ENCODE measurements around the gene ANKRD12.

The ANKRD12 gene

DNA sequence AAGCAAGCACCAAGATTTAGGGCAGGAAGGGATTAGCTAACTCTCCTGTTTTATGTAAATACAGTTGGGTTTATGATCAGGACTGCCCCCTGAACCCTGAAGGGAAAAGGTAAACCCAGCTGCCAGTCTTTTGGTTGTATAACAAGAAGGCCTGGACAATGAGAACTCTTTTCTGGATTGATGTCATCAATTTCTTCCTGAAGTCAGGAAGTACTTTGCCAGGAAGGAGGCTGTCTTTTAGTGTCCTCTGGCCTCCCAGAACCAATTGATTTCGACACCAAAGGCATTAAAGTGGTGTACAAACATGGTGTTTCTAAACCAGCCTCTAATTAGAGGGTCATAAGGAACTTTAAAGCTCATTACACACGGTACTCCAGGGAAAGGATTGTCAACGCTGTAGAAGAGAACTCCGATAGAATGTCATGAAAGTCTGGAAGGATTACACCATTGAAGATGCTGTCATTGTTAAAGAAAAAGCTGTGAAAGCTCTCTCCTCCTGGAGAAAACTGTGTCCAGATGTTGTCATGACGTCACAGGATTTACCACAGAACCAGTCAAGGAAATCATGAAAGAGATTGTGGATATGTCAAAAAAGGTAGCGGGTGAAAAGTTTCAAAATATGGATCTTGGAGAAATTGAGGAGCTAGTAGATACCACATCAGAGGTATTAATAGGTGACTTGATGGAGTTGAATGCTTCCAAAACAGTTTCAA is 78.8 kb downstream of the ANKRD12 start:
- FAIRE-seq = no peak
- TF ChIP-seq POU2F2 (IDR thresholded peaks at IDR 0.05; ENCODE audit: low read depth, low read length) (no peak), PAX5 (IDR thresholded peaks at IDR 0.05; ENCODE audit: insufficient read depth, low read length, severe bottlenecking) (no peak), TAF1 (IDR thresholded peaks at IDR 0.05; ENCODE audit: low read depth, low read length) (no peak), POLR2AphosphoS5 (IDR thresholded peaks at IDR 0.05; ENCODE audit: low read depth, low read length) (no peak), POLR2A (IDR thresholded peaks at IDR 0.05; ENCODE audit: low read depth, low read length) (no peak), SPI1 (IDR thresholded peaks at IDR 0.05; ENCODE audit: low read depth, low read length) (no peak)
- DNase-seq (ENCODE audit: insufficient read length, low spot score) = no peak

- FAIRE-seq = no peak
- no peak for TF ChIP-seq SPI1 (IDR thresholded peaks at IDR 0.05; ENCODE audit: low read depth, low read length)
- TF ChIP-seq TAF1 (IDR thresholded peaks at IDR 0.05; ENCODE audit: low read depth, low read length) = no peak
- TF ChIP-seq POU2F2 (IDR thresholded peaks at IDR 0.05; ENCODE audit: low read depth, low read length) = no peak
- no peak for TF ChIP-seq PAX5 (IDR thresholded peaks at IDR 0.05; ENCODE audit: insufficient read depth, low read length, severe bottlenecking)
- no peak for TF ChIP-seq POLR2AphosphoS5 (IDR thresholded peaks at IDR 0.05; ENCODE audit: low read depth, low read length)
- TF ChIP-seq POLR2A (IDR thresholded peaks at IDR 0.05; ENCODE audit: low read depth, low read length) = no peak
These were observed 79.9 kb downstream of the ANKRD12 start for GRCh38 chr18:9216459-9216858.

DNA sequence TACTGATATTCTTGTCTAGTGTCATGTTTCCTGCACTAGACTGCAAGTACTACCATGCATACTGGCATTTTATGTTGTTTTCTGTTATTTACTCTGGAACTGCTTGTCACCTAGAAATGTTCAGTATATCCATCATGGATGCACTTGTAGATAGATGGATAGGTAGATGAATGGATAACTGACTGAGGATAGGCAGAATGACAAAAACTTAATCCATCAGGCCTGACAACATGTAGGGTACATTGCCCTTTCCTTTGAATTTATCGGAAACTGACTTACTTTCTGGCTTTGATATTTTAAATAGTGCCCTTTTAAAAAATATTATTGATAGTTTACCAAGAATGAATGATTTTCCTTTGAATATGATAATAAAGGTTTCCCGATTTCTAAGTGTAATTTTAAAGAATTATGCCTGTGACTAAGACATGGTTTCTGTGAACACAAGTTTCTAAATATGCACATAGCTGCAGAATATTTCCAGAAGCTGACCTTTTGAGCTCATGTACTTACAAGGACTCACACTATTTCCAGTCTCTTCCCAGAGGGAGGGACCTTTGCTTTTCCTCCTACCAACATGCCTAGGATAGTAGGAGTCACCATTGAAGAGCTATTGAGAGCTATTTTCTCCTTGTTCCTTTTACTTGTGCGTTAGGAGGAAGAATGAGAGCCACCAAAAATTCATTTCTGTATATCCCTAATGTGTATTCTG is 81.3 kb downstream of the ANKRD12 start:
- TF ChIP-seq POLR2A (IDR thresholded peaks at IDR 0.05; ENCODE audit: low read depth, low read length) = no peak
- TF ChIP-seq SPI1 (IDR thresholded peaks at IDR 0.05; ENCODE audit: low read depth, low read length) = no peak
- TF ChIP-seq POU2F2 (IDR thresholded peaks at IDR 0.05; ENCODE audit: low read depth, low read length) = no peak
- TF ChIP-seq POLR2AphosphoS5 (IDR thresholded peaks at IDR 0.05; ENCODE audit: low read depth, low read length) = no peak
- no peak for TF ChIP-seq PAX5 (IDR thresholded peaks at IDR 0.05; ENCODE audit: insufficient read depth, low read length, severe bottlenecking)
- TF ChIP-seq TAF1 (IDR thresholded peaks at IDR 0.05; ENCODE audit: low read depth, low read length) = no peak
- FAIRE-seq = peak; percentile 68
- DNase-seq (ENCODE audit: insufficient read length, low spot score) = no peak

More at GRCh38 chr18:9216459-9216858, 79.9 kb downstream of the ANKRD12 start:
- DNase-seq (ENCODE audit: insufficient read length, low spot score) = no peak

DNA sequence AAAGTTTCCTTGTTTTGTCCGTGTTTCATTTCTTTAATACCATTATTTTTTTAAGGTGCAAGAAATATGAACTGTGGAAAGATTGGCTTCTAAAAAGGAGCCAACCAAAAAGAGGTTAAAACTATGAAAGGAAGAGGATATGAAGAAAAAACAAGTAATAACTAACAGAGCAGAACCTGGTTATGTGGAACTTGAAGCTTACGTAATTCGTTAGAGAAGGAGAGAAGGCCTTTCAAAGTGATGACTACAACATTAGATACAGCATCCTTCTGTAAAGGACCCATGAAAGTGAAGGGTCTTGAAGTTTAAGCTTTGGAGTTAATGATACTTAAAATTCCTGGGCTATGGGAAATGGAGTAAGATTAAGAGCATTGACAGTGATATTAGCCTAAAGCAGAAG is 84.5 kb downstream of the ANKRD12 start:
- TF ChIP-seq PAX5 (IDR thresholded peaks at IDR 0.05; ENCODE audit: insufficient read depth, low read length, severe bottlenecking) = no peak
- no peak for TF ChIP-seq SPI1 (IDR thresholded peaks at IDR 0.05; ENCODE audit: low read depth, low read length)
- no peak for TF ChIP-seq POLR2AphosphoS5 (IDR thresholded peaks at IDR 0.05; ENCODE audit: low read depth, low read length)
- FAIRE-seq (no peak), DNase-seq (ENCODE audit: insufficient read length, low spot score) (no peak)

DNA sequence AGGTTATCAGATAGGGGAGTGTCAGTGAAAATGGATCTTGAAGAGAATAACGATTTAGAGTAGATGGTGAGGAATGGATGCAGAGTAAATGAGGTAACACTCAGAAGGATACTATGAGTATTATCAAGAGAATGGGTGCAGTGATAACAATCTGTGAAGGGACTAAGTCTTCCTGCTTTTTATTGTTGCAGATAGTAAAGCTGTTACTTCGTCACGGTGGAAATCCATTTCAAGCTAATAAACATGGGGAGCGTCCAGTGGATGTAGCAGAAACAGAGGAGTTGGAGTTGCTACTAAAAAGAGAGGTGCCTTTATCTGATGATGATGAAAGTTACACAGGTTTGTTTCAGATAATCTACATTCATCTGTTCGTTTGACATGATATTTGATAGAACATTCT is 85.1 kb downstream of the ANKRD12 start:
- DNase-seq (ENCODE audit: insufficient read length, low spot score) = no peak
- no peak for TF ChIP-seq SPI1 (IDR thresholded peaks at IDR 0.05; ENCODE audit: low read depth, low read length)
- no peak for TF ChIP-seq POLR2AphosphoS5 (IDR thresholded peaks at IDR 0.05; ENCODE audit: low read depth, low read length)
- TF ChIP-seq POU2F2 (IDR thresholded peaks at IDR 0.05; ENCODE audit: low read depth, low read length) = no peak
- no peak for TF ChIP-seq TAF1 (IDR thresholded peaks at IDR 0.05; ENCODE audit: low read depth, low read length)
- TF ChIP-seq POLR2A (IDR thresholded peaks at IDR 0.05; ENCODE audit: low read depth, low read length) = no peak
- no peak for TF ChIP-seq PAX5 (IDR thresholded peaks at IDR 0.05; ENCODE audit: insufficient read depth, low read length, severe bottlenecking)
- no peak for FAIRE-seq

- TF ChIP-seq PAX5 (IDR thresholded peaks at IDR 0.05; ENCODE audit: insufficient read depth, low read length, severe bottlenecking) = no peak
- no peak for TF ChIP-seq SPI1 (IDR thresholded peaks at IDR 0.05; ENCODE audit: low read depth, low read length)
- no peak for TF ChIP-seq POLR2AphosphoS5 (IDR thresholded peaks at IDR 0.05; ENCODE audit: low read depth, low read length)
- TF ChIP-seq POLR2A (IDR thresholded peaks at IDR 0.05; ENCODE audit: low read depth, low read length) = no peak
- TF ChIP-seq TAF1 (IDR thresholded peaks at IDR 0.05; ENCODE audit: low read depth, low read length) = no peak
- TF ChIP-seq POU2F2 (IDR thresholded peaks at IDR 0.05; ENCODE audit: low read depth, low read length) = no peak
- DNase-seq (ENCODE audit: insufficient read length, low spot score) = no peak
- FAIRE-seq = no peak
These were observed 86.8 kb downstream of the ANKRD12 start for GRCh38 chr18:9223356-9223755.

DNA sequence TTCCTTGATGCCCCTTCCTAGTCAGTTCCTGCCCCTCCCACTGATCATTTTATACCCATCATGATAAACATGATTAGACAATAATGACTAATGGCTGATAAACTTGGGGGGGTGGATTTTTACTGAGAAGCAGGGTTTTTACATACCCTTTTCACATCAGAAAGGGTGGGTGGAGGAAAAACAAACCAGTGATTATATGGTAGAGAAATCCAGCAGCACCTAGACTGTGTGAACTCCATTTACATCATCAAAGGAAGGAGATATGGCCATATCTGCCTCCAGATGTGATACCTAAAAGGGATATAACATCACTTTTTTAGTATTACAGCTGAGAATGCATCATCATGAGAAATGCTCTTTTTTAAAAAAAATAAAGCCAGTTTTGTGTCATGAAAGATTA is 89.9 kb downstream of the ANKRD12 start:
- DNase-seq (ENCODE audit: insufficient read length, low spot score) (no peak), FAIRE-seq (no peak)
- no peak for TF ChIP-seq SPI1 (IDR thresholded peaks at IDR 0.05; ENCODE audit: low read depth, low read length)
- no peak for TF ChIP-seq POLR2AphosphoS5 (IDR thresholded peaks at IDR 0.05; ENCODE audit: low read depth, low read length)
- no peak for TF ChIP-seq POLR2A (IDR thresholded peaks at IDR 0.05; ENCODE audit: low read depth, low read length)
- TF ChIP-seq POU2F2 (IDR thresholded peaks at IDR 0.05; ENCODE audit: low read depth, low read length) = no peak
- TF ChIP-seq PAX5 (IDR thresholded peaks at IDR 0.05; ENCODE audit: insufficient read depth, low read length, severe bottlenecking) = no peak
- TF ChIP-seq TAF1 (IDR thresholded peaks at IDR 0.05; ENCODE audit: low read depth, low read length) = no peak

DNA sequence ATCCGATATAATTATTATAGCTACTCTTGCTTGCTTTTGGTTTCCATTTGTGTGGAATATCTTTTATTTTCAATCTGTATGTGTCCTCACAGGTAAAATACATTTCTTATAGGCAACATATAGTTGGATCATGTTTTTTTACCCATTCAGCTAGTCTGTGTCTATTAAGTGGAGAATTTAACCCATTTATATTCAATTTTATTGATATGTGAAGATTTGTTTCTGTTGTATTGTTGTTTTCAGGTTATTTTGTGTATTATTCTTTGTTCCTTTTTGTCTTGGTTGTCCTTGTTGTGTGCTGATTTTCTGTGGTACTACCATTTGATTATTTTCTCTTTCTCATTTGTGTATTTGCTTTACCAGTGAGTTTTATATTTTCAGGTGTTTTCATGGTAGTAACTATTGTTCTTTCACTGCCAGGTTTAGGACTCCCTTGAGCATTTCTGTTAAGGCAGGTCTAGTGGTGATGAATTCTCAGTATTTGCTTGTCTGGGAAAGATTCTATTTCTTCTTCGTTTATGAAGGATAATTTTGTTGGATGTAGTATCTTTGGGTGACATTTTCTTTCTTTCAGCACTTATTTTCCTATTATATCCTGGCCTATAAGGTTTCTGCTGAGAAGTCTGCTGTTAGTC is 95.4 kb downstream of the ANKRD12 start:
- TF ChIP-seq POU2F2 (IDR thresholded peaks at IDR 0.05; ENCODE audit: low read depth, low read length) (no peak), PAX5 (IDR thresholded peaks at IDR 0.05; ENCODE audit: insufficient read depth, low read length, severe bottlenecking) (no peak), TAF1 (IDR thresholded peaks at IDR 0.05; ENCODE audit: low read depth, low read length) (no peak), POLR2AphosphoS5 (IDR thresholded peaks at IDR 0.05; ENCODE audit: low read depth, low read length) (no peak)
- no peak for DNase-seq (ENCODE audit: insufficient read length, low spot score)

DNA sequence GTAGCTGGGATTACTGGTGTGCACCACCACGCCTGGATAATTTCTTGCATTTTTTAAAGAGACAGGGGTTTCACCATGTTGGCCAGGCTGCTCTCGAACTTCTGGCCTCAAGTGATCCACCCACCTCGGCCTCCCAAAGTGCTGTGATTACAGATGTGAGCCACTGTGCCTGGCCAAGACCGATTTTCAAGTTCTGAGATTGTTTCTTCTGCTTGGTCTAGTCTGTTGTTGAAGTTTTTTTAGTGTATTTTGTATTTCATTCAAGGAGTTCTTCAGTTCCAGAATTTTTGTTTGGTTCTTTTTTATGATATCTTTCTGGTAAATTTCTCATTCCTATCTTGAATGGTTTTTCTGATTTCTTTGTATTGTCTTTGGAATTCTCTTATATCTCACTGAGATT is 96.4 kb downstream of the ANKRD12 start:
- FAIRE-seq (no peak), DNase-seq (ENCODE audit: insufficient read length, low spot score) (no peak)
- TF ChIP-seq SPI1 (IDR thresholded peaks at IDR 0.05; ENCODE audit: low read depth, low read length) (no peak), TAF1 (IDR thresholded peaks at IDR 0.05; ENCODE audit: low read depth, low read length) (no peak), PAX5 (IDR thresholded peaks at IDR 0.05; ENCODE audit: insufficient read depth, low read length, severe bottlenecking) (no peak), POU2F2 (IDR thresholded peaks at IDR 0.05; ENCODE audit: low read depth, low read length) (no peak), POLR2AphosphoS5 (IDR thresholded peaks at IDR 0.05; ENCODE audit: low read depth, low read length) (no peak), POLR2A (IDR thresholded peaks at IDR 0.05; ENCODE audit: low read depth, low read length) (no peak)

More for the DNA sequence above, 95.4 kb downstream of the ANKRD12 start:
- FAIRE-seq = no peak
